GM18951 (cell line): ENCODE results near the gene PLEKHN1.

Experiments used
- POLR2A ChIP-seq: IDR thresholded peaks from 4 replicates; pipeline ENCODE4 v1.6.1; 2011; ENCODE audit warnings: mild to moderate bottlenecking; ENCODE audit not compliant: insufficient read length, insufficient read depth; ENCODE audit errors: extremely low read depth
- in situ Hi-C: fragments of 300-500 bp; cut with MboI; formaldehyde crosslinking; loops from one replicate; pipeline ENCODE4 v1.12.0; 2022; ENCODE audit warnings: low sequenced_read_pairs, mixed read lengths, inconsistent platforms; ENCODE audit not compliant: unreplicated experiment

Gene PLEKHN1

DNA sequence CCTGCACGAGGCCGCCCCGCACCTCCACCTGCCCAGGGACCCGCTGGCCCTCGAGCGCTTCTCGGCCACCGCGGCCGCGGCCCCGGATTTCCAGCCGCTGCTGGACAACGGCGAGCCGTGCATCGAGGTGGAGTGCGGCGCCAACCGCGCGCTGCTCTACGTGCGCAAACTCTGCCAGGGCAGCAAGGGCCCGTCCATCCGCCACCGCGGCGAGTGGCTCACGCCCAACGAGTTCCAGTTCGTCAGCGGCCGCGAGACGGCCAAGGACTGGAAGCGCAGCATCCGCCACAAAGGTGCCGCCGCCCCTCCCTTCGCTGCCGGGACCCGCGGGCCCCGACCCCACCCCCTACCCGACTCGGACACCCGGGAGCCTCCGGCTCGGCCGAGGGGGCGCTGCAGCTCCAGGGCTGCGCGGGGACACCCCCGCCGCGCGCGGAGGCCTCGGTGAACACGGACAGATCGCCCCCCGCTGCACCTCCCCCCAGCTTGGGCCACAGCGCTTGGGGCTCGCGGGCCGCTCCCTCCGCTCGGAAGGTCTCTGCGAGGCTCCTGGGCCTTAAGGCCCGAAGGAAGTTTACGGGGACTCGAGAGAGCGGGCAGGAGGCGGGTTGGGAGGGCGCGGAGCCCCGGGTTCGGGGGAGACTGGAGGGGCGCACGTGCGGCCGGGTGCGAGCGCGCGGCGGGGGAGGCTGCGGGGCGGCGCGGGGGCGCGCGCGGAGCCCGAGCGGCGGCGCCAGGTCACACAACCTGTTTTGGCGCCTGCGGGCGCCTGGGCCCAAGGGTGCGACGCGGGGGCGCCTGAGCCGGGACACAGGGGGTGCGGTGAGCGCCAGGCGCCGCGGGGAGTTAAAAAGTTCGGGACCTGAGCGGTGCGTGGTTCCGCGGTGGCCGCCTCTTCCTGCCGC lies 41.4 kb upstream of the PLEKHN1 start:
- in situ Hi-C loops = no loop called here
- no peak for TF ChIP-seq POLR2A

- no peak for TF ChIP-seq POLR2A
- in situ Hi-C loops = no loop called here
Observed at GRCh38 chr1:925561-926421, 40.5 kb upstream of the PLEKHN1 start.

DNA sequence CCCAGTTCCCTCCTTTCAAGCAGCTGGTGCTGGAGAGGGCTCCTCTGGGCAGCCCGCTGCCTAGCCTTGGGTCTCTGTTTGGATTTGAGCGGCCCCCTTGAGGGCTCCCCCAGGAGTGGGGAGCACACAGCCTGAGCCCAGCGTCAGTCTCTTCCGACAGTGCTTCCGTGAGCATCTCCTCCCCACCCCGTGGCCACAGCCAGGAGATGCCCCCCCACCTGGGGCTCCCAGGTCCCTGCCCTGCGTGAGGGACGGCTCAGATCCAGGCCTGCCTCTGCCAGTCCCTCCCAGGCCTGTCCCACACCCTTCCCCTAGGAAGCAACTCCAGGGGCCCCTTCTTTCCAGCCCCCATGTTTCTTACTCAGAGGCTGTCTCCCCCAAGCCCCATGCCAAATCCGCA lies 39.0 kb upstream of the PLEKHN1 start:
- in situ Hi-C loops = no loop called here
- TF ChIP-seq POLR2A = no peak

DNA sequence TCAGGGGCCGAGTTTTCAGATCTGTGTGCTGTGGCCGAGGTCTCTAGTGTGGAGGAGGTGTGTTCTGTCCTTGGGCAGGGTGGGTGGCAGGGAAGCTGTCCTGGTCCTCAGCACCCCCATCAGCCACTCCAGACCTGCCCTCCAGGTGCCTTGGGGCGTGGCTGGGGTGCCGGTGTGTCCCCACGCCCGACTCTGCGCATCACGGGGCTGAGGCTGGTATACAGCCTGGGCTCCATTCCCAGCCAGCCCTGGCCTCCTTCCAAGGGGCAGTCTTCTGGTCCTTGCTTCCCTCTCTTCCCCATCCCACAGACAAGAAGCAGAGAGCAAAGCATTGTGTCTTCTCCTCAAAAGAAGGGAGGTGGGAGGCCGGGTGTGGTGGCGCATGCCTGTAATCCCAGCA lies 38.5 kb upstream of the PLEKHN1 start:
- in situ Hi-C loops = no loop called here
- no peak for TF ChIP-seq POLR2A

GRCh38 chr1:928825-929661 lies 37.2 kb upstream of the PLEKHN1 start:
- in situ Hi-C loops = no loop called here
- TF ChIP-seq POLR2A = no peak

GRCh38 chr1:929712-930632 lies 36.3 kb upstream of the PLEKHN1 start:
- TF ChIP-seq POLR2A = no peak
- in situ Hi-C loops = no loop called here

GRCh38 chr1:930633-931138 lies 35.6 kb upstream of the PLEKHN1 start:
- TF ChIP-seq POLR2A = no peak
- in situ Hi-C loops = no loop called here

DNA sequence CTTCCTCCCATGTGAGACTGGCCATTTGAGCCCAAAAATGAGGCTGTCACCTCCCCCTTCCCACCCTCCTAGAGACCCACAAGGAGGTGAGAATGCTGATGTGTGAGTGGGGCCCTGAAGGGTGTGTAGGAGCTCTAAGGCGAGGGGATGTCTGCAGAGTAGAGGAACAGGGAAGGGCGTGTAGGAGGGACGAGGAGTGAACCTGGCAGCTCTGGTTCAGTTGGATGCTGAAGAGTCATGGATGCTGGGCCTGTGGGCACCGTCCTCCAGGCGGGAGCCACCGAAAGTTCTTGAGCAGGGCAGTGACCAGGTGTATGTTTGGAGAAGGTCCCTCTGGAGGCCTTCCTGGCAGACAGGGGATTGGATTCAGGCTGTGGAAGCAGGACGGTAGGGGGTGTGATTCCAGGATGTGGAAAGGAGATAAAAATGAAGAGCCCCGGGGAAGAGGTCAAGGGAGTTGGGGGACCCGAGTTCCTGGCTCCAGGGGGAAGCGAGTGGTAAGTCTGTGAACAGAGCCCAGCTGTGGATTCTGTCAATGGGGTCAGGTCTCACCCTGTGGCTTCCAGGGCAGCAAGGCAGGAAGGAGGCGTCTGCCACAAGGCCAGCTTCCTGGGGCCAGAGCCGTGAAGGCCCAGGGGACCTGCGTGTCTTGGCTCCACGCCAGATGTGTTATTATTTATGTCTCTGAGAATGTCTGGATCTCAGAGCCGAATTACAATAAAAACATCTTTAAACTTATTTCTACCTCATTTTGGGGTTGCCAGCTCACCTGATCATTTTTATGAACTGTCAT lies 34.7 kb upstream of the PLEKHN1 start:
- no peak for TF ChIP-seq POLR2A
- in situ Hi-C loops = no loop called here

- in situ Hi-C loops = no loop called here
- no peak for TF ChIP-seq POLR2A
Observed at GRCh38 chr1:932173-932510, 34.1 kb upstream of the PLEKHN1 start.

DNA sequence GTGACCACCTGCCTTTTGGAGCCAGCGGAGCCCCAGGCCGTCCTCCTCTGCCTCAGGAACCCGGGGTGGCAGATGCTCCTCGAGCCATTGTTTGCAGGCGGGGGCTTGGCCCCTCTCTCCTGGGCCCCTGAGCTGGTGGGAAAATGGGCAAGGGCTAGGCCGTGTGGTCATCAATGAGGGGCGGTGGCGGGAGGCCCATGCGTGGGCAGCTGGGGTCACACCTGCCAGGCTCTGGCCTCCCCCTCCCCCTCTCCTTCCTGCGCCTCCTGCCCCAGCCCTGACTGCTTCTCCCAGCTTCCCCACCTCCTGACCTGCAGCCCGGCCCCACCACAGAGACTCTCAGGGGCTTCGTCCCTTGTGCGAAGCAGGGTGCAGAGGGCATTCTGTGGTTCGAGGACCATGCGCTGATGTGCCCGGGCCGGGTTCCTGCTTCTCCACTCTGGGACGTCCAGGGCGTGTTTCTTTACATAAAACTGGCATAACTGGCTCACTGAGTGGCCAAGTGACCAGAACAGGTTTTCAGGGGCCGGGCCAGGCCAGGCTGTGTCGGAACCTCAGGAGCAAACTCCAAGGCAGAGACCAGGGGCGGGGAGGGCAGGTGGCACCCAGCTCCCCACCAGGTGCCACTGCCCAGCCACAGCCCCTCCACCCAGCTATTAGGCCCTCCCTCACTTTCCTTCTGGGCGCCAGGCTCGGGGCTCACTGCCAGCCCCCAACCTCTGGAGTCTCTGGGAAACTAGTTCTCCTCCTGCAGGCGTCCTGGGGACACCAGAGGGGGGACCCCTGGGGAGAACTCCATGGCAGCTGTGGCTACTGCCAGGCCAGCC lies 33.3 kb upstream of the PLEKHN1 start:
- no peak for TF ChIP-seq POLR2A
- in situ Hi-C loops = no loop called here

DNA sequence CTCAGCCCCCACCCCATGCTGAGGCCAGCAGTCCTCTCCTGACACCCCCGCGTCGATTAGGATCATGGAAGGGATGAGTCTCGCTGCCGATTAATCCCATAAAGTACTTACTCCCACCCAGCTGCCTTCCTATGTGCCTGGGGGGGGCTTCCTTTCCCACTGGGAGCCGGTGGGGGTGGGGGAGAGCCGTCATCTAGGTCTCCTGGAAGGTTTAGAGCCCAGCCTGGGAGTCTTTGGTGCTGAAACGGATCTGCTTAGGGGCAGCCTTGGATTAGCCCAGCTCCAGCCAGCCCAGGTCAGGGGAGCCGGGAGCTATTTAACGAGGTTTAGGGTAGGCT lies 32.7 kb upstream of the PLEKHN1 start:
- no peak for TF ChIP-seq POLR2A
- in situ Hi-C loops = no loop called here
